HepG2 (cell line): ENCODE results near the gene ETFB. TPM values are rescaled to one million over a fixed set of nuclear protein-coding genes. Genes with fewer than 3 reads are reported as not detected.

Experiments used
- BRCA1 ChIP-seq: sonication (generic); formaldehyde crosslinking; IDR thresholded peaks from 2 replicates; pipeline ENCODE4 v1.4.0; 2020; ENCODE audit warnings: missing genetic modification reagents
- DMAP1 ChIP-seq: IDR thresholded peaks from 2 replicates; pipeline ENCODE4 v1.6.1; 2016
- EEA1 ChIP-seq: sonication (generic); formaldehyde crosslinking; IDR thresholded peaks from 2 replicates; pipeline ENCODE4 v1.5.1; 2020; ENCODE audit warnings: mild to moderate bottlenecking, missing genetic modification reagents, borderline replicate concordance
- FOSL2 ChIP-seq: sonication (generic); formaldehyde crosslinking; IDR thresholded peaks from 2 replicates; pipeline ENCODE4 v1.4.0; 2020; ENCODE audit warnings: missing genetic modification reagents
- HIVEP1 ChIP-seq: sonication (generic); formaldehyde crosslinking; IDR thresholded peaks from 2 replicates; pipeline ENCODE4 v1.4.0; 2020; ENCODE audit warnings: mild to moderate bottlenecking, missing genetic modification reagents
- MEIS1 ChIP-seq: sonication (generic); formaldehyde crosslinking; IDR thresholded peaks from 2 replicates; pipeline ENCODE4 v1.9.0; 2021; ENCODE audit warnings: mild to moderate bottlenecking, missing genetic modification reagents, moderate library complexity, borderline replicate concordance
- MYNN ChIP-seq: sonication (generic); formaldehyde crosslinking; IDR thresholded peaks from 2 replicates; pipeline ENCODE4 v1.4.0; 2020; ENCODE audit warnings: mild to moderate bottlenecking, low read depth, missing genetic modification reagents
- NFIB ChIP-seq: sonication (generic); formaldehyde crosslinking; IDR thresholded peaks from 2 replicates; pipeline ENCODE4 v1.9.0; 2021; ENCODE audit warnings: missing genetic modification reagents, mild to moderate bottlenecking, borderline replicate concordance
- POLR2AphosphoS2 ChIP-seq: IDR thresholded peaks from 2 replicates; pipeline ENCODE4 v1.6.1; 2011; ENCODE audit warnings: low read depth, low read length, improper control_type of control experiment
- RORA ChIP-seq: sonication (generic); formaldehyde crosslinking; IDR thresholded peaks from 2 replicates; pipeline ENCODE4 v1.5.0; 2020; ENCODE audit warnings: mild to moderate bottlenecking, missing genetic modification reagents, moderate library complexity
- SMAD1 ChIP-seq: sonication (generic); formaldehyde crosslinking; IDR thresholded peaks from 2 replicates; pipeline ENCODE4 v1.4.0; 2020; ENCODE audit warnings: missing genetic modification reagents, low read depth, mild to moderate bottlenecking, borderline replicate concordance
- TOE1 ChIP-seq: sonication (generic); formaldehyde crosslinking; IDR thresholded peaks from 2 replicates; pipeline ENCODE4 v1.4.0; 2020; ENCODE audit warnings: mild to moderate bottlenecking, missing genetic modification reagents
- ZNF224 ChIP-seq: sonication (generic); formaldehyde crosslinking; IDR thresholded peaks from 2 replicates; pipeline ENCODE4 v1.5.0; 2020; ENCODE audit warnings: mild to moderate bottlenecking, missing genetic modification reagents
- ZNF329 ChIP-seq: sonication (generic); formaldehyde crosslinking; IDR thresholded peaks from 2 replicates; pipeline ENCODE4 v1.9.0; 2021; ENCODE audit warnings: low read depth, mild to moderate bottlenecking, missing genetic modification reagents
- ZNF337 ChIP-seq: sonication (generic); formaldehyde crosslinking; IDR thresholded peaks from 2 replicates; pipeline ENCODE4 v1.5.1; 2020; ENCODE audit warnings: missing genetic modification reagents, low read depth, mild to moderate bottlenecking, borderline replicate concordance
- polyA plus RNA-seq, 8 experiments: library from polyadenylated mRNA; depleted of rRNA in 3 of 8; stranded (reverse) in 7 of 8; unstranded in 1 of 8; fragments of >200 nt; fragmentation: Illumina TruSeq in 4 of 8; extraction: Trizol in 4 of 8; gene quantifications; 2 replicates each; pipeline versions ENCODE4 v1.2.1 to v1.2.3, GENCODE V29; 2011 to 2016; ENCODE audit warnings: low read depth in 4 of 8, missing spikeins in 1 of 8, mixed read lengths in 1 of 8; ENCODE audit not compliant: insufficient read depth in 1 of 8
- total RNA-seq, 5 experiments: library from RNA; depleted of rRNA; stranded (reverse); fragments of >200 nt; fragmentation: Illumina TruSeq; extraction: Trizol; gene quantifications; 2 replicates each; pipeline ENCODE4 v1.2.3, GENCODE V29; 2016; ENCODE audit warnings: low read depth in 1 of 5
- TF ChIP-seq, protein P1 (sequence below): sonication (generic); formaldehyde crosslinking; IDR thresholded peaks from 2 replicates; pipeline ENCODE4 v1.4.0; 2020; ENCODE audit warnings: mild to moderate bottlenecking, missing genetic modification reagents
- TF ChIP-seq, protein P2 (sequence below): sonication (generic); formaldehyde crosslinking; IDR thresholded peaks from 2 replicates; pipeline ENCODE4 v1.8.1; 2023; ENCODE audit warnings: mild to moderate bottlenecking, missing genetic modification reagents, borderline replicate concordance
- TF ChIP-seq, protein P3 (sequence below): sonication (generic); formaldehyde crosslinking; IDR thresholded peaks from 2 replicates; pipeline ENCODE4 v1.5.0; 2020; ENCODE audit warnings: missing genetic modification reagents, mild to moderate bottlenecking, borderline replicate concordance
- TF ChIP-seq, protein P4 (sequence below): sonication (generic); formaldehyde crosslinking; conservative IDR thresholded peaks from 2 replicates; pipeline ENCODE4 v1.4.0; 2020; ENCODE audit warnings: missing genetic modification reagents
- TF ChIP-seq, protein P5 (sequence below): sonication (generic); formaldehyde crosslinking; IDR thresholded peaks from one replicate; pipeline ENCODE4 v1.5.1; 2020; ENCODE audit warnings: mild to moderate bottlenecking, missing genetic modification reagents; ENCODE audit errors: not compliant biosample characterization

ETFB gene
- total and polyA plus RNA-seq, 2 of the 13 experiments (the other 11 are each of a cell fraction or from before 2014, with no cell fraction given) = 678 to 1,314 TPM

DNA sequence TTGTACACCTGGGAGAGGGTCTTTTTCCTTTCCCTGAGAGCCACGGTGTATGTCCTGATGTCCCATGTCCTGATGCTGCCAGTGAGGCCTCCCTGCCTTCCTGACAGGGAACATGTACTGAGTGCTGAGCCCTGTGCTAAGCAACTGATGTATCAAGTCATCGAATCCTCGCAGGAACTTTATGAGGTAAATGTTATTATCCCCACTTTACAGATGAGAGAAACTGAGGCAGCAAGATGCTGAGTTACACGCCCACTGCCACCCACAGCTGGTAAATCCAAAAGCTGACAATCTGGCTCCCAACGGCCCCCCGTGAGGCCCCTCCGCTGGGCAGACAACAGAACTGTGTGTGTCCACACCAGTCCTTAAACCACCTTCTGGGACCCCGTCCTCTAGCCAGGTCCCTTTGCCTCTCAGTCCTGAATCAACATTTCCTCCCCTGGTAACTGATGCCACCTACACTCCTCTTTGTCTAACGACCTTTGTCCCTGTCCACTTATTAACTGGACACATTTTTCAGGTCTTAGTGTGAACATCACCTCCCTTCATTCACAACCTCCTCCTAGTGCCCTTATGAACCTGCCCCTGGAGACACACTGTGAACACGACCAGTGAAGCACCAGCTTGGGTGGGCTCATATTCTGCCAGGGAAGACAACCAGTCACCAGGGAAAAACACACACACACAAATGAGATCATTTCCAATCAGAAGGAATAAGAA, 18.8 kb downstream of the ETFB start (continued):
- TF ChIP-seq, protein P1, sequence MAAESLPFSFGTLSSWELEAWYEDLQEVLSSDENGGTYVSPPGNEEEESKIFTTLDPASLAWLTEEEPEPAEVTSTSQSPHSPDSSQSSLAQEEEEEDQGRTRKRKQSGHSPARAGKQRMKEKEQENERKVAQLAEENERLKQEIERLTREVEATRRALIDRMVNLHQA = no peak
- TF ChIP-seq MYNN (CRISPR knock-in tag) (no peak), FOSL2 (CRISPR knock-in tag) (peak; percentile 50), NFIB (no peak), ZNF329 (CRISPR knock-in tag) (no peak), ZNF337 (no peak), ZNF224 (CRISPR knock-in tag) (no peak), TOE1 (no peak), POLR2AphosphoS2 (peak; percentile 70; the same call in 1 of the 2 replicates), MEIS1 (no peak), EEA1 (CRISPR knock-in tag) (no peak), SMAD1 (no peak), BRCA1 (CRISPR knock-in tag) (no peak), RORA (CRISPR knock-in tag) (no peak), HIVEP1 (CRISPR knock-in tag) (no peak), DMAP1 (no peak)
- TF ChIP-seq, protein P2, sequence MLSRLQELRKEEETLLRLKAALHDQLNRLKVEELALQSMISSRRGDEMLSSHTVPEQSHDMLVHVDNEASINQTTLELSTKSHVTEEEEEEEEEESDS (CRISPR knock-in tag) = no peak
- TF ChIP-seq, protein P3, sequence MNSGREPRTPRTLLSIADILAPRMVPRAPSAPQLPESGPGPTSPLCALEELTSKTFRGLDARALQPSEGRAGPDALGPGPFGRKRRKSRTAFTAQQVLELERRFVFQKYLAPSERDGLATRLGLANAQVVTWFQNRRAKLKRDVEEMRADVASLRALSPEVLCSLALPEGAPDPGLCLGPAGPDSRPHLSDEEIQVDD = no peak
- TF ChIP-seq, protein P4, sequence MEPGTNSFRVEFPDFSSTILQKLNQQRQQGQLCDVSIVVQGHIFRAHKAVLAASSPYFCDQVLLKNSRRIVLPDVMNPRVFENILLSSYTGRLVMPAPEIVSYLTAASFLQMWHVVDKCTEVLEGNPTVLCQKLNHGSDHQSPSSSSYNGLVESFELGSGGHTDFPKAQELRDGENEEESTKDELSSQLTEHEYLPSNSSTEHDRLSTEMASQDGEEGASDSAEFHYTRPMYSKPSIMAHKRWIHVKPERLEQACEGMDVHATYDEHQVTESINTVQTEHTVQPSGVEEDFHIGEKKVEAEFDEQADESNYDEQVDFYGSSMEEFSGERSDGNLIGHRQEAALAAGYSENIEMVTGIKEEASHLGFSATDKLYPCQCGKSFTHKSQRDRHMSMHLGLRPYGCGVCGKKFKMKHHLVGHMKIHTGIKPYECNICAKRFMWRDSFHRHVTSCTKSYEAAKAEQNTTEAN = peak; percentile 74; the same call in 1 of the 2 replicates
- TF ChIP-seq, protein P5, sequence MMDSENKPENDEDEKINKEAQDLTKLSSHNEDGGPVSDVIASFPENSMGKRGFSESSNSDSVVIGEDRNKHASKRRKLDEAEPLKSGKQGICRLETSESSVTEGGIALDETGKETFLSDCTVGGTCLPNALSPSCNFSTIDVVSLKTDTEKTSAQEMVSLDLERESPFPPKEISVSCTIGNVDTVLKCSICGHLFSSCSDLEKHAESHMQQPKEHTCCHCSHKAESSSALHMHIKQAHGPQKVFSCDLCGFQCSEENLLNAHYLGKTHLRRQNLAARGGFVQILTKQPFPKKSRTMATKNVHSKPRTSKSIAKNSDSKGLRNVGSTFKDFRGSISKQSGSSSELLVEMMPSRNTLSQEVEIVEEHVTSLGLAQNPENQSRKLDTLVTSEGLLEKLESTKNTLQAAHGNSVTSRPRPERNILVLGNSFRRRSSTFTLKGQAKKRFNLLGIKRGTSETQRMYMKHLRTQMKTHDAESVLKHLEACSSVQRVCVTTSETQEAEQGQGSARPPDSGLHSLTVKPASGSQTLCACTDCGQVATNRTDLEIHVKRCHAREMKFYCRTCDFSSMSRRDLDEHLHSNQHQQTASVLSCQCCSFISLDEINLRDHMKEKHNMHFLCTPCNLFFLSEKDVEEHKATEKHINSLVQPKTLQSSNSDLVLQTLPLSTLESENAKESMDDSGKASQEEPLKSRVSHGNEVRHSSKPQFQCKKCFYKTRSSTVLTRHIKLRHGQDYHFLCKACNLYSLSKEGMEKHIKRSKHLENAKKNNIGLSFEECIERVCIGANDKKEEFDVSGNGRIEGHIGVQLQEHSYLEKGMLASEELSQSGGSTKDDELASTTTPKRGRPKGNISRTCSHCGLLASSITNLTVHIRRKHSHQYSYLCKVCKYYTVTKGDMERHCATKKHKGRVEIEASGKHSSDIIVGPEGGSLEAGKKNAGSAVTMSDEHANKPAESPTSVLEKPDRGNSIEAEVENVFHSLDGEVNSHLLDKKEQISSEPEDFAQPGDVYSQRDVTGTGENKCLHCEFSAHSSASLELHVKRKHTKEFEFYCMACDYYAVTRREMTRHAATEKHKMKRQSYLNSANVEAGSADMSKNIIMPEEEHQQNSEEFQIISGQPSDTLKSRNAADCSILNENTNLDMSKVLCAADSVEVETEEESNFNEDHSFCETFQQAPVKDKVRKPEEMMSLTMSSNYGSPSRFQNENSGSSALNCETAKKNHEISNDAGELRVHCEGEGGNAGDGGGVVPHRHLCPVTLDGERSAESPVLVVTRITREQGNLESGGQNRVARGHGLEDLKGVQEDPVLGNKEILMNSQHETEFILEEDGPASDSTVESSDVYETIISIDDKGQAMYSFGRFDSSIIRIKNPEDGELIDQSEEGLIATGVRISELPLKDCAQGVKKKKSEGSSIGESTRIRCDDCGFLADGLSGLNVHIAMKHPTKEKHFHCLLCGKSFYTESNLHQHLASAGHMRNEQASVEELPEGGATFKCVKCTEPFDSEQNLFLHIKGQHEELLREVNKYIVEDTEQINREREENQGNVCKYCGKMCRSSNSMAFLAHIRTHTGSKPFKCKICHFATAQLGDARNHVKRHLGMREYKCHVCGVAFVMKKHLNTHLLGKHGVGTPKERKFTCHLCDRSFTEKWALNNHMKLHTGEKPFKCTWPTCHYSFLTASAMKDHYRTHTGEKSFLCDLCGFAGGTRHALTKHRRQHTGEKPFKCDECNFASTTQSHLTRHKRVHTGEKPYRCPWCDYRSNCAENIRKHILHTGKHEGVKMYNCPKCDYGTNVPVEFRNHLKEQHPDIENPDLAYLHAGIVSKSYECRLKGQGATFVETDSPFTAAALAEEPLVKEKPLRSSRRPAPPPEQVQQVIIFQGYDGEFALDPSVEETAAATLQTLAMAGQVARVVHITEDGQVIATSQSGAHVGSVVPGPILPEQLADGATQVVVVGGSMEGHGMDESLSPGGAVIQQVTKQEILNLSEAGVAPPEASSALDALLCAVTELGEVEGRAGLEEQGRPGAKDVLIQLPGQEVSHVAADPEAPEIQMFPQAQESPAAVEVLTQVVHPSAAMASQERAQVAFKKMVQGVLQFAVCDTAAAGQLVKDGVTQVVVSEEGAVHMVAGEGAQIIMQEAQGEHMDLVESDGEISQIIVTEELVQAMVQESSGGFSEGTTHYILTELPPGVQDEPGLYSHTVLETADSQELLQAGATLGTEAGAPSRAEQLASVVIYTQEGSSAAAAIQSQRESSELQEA (CRISPR knock-in tag) = no peak
